ENCODE data around the gene ARF6. TPM values are rescaled to one million over a fixed set of nuclear protein-coding genes. Genes with fewer than 3 reads are reported as not detected.
"Not testable (repeated sequence)": the region's sequence is repeated elsewhere in the genome, so short reads cannot be mapped to it uniquely, and the experiment has no call there.

The ARF6 gene
- total and polyA plus RNA-seq, 7 experiments from 2014 or later = 61.9 to 173 (median 90.6) TPM

- no peaks in the 10 kb centered on the region for H3K27me3 Mint-ChIP-seq
- ATAC-seq (no peak), DNase-seq (no peak)
- no peak overlapping the region for H3K4me3 Mint-ChIP-seq
- Histone ChIP-seq H3K9me3 (ENCODE audit: control insufficient read depth in 2 of 3, low read length in 3 of 3) (no peaks in the 10 kb centered on the region), H3K27me3 (ENCODE audit: control insufficient read depth in 2 of 2, insufficient read depth in 2 of 2, low read length in 2 of 2) (no peaks in the 10 kb centered on the region), H3K4me3 (ENCODE audit: low read length) (no peak overlapping the region), H3K27ac (ENCODE audit: low read depth, low read length) (no peak overlapping the region), H3K4me1 (ENCODE audit: control insufficient read depth in 2 of 2, insufficient read depth in 2 of 2, low read length in 2 of 2) (peaks cover 8 to 13% of the 10 kb centered on the region in 2 donors), H3K36me3 (ENCODE audit: control insufficient read depth in 2 of 3, insufficient read depth in 3 of 3, low read length in 3 of 3) (no peaks in the 10 kb centered on the region)
- H3K4me1 Mint-ChIP-seq = peaks cover 11 to 36% (median 21%) of the 10 kb centered on the region in 7 donors
- no peak overlapping the region for H3K27ac Mint-ChIP-seq
- intact Hi-C loops (cut with micrococcal nuclease) = no loop called here
- ChIA-PET CTCF (no interaction called here), POLR2A (no interaction called here)
- H3K36me3 Mint-ChIP-seq = peaks cover 4 to 33% (median 11%) of the 10 kb centered on the region in 5 donors
- H3K9me3 Mint-ChIP-seq = peaks cover 0 to 14% (median 5%) of the 10 kb centered on the region in 11 donors
These were observed 42.6 kb downstream of the ARF6 start for GRCh38 chr14:49935526-49935925.

GRCh38 chr14:49936246-49936645 is 43.4 kb downstream of the ARF6 start:
- H3K27ac ChIP-seq (ENCODE audit: low read depth, low read length); H3K27me3 Mint-ChIP-seq; H3K4me3 ChIP-seq (ENCODE audit: low read length); H3K27me3 ChIP-seq (ENCODE audit: control insufficient read depth in 2 of 2, insufficient read depth in 2 of 2, low read length in 2 of 2); CTCF ChIA-PET; H3K9me3 ChIP-seq (ENCODE audit: control insufficient read depth in 2 of 3, low read length in 3 of 3); ATAC-seq; DNase-seq; H3K36me3 ChIP-seq (ENCODE audit: control insufficient read depth in 2 of 3, insufficient read depth in 3 of 3, low read length in 3 of 3); H3K4me3 Mint-ChIP-seq; intact Hi-C loops (cut with micrococcal nuclease): not testable (repeated sequence)
- peaks cover 0 to 15% (median 5%) of the 10 kb centered on the region in 11 donors for H3K9me3 Mint-ChIP-seq
- H3K4me1 ChIP-seq (ENCODE audit: control insufficient read depth in 2 of 2, insufficient read depth in 2 of 2, low read length in 2 of 2) = peaks cover 13 to 17% of the 10 kb centered on the region in 2 donors
- H3K27ac Mint-ChIP-seq = peak overlapping the region in 2 of 9 donors; percentile 4 to 66
- peaks cover 4 to 31% (median 11%) of the 10 kb centered on the region in 5 donors for H3K36me3 Mint-ChIP-seq
- peaks cover 11 to 40% (median 26%) of the 10 kb centered on the region in 7 donors for H3K4me1 Mint-ChIP-seq
- POLR2A ChIA-PET = interaction anchor here (1.0 kb wide), 1 partner anchor 9 kb away, joined by 3 read pairs; no protein-coding TSS in a partner anchor

GRCh38 chr14:49936882-49937281 is 44.0 kb downstream of the ARF6 start:
- CTCF ChIA-PET; intact Hi-C loops (cut with micrococcal nuclease); ATAC-seq; H3K27ac ChIP-seq (ENCODE audit: low read depth, low read length); H3K4me3 Mint-ChIP-seq; H3K36me3 ChIP-seq (ENCODE audit: control insufficient read depth in 2 of 3, insufficient read depth in 3 of 3, low read length in 3 of 3); H3K4me3 ChIP-seq (ENCODE audit: low read length); H3K9me3 ChIP-seq (ENCODE audit: control insufficient read depth in 2 of 3, low read length in 3 of 3); H3K27me3 Mint-ChIP-seq; DNase-seq; H3K27me3 ChIP-seq (ENCODE audit: control insufficient read depth in 2 of 2, insufficient read depth in 2 of 2, low read length in 2 of 2): not testable (repeated sequence)
- peak overlapping the region in 3 of 9 donors; percentile 4 to 84 (median 44) for H3K27ac Mint-ChIP-seq
- H3K36me3 Mint-ChIP-seq = peaks cover 4 to 32% (median 11%) of the 10 kb centered on the region in 5 donors
- peaks cover 0 to 16% (median 5%) of the 10 kb centered on the region in 11 donors for H3K9me3 Mint-ChIP-seq
- H3K4me1 ChIP-seq (ENCODE audit: control insufficient read depth in 2 of 2, insufficient read depth in 2 of 2, low read length in 2 of 2) = peaks cover 17 to 20% of the 10 kb centered on the region in 2 donors
- POLR2A ChIA-PET = interaction anchor here (1.0 kb wide), 1 partner anchor 10 kb away, joined by 3 read pairs; no protein-coding TSS in a partner anchor
- peaks cover 13 to 42% (median 32%) of the 10 kb centered on the region in 7 donors for H3K4me1 Mint-ChIP-seq

DNA sequence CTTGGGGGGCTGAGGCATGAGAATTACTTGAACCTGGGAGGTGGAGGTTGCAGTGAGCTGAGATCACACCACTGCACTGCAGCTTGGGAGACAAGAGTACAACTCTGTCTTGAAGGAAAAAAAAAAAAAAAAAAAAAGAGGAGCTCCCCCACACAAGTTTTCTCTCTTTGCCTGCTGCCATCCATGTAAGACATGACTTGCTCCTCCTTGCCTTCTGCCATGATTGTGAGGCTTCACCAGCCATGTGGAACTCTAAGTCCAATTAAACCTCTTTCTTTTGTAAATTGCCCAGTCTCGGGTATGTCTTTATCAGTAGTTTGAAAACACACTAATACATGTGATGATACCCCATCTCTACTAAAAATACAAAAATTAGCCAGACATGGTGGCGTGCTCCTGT is 46.3 kb downstream of the ARF6 start:
- ATAC-seq; H3K36me3 ChIP-seq (ENCODE audit: control insufficient read depth in 2 of 3, insufficient read depth in 3 of 3, low read length in 3 of 3); H3K4me3 ChIP-seq (ENCODE audit: low read length); H3K27me3 Mint-ChIP-seq; H3K27ac ChIP-seq (ENCODE audit: low read depth, low read length); H3K9me3 ChIP-seq (ENCODE audit: control insufficient read depth in 2 of 3, low read length in 3 of 3); H3K27me3 ChIP-seq (ENCODE audit: control insufficient read depth in 2 of 2, insufficient read depth in 2 of 2, low read length in 2 of 2); DNase-seq; intact Hi-C loops (cut with micrococcal nuclease): not testable (repeated sequence)
- peaks cover 12 to 43% (median 20%) of the 10 kb centered on the region in 5 donors for H3K36me3 Mint-ChIP-seq
- POLR2A ChIA-PET = interaction anchor here (0.6 to 16.2 kb wide), 8 partner anchors 9 to 115 kb away, joined by 3 to 214 read pairs (median 3); no protein-coding TSS in a partner anchor
- peak overlapping the region in 6 of 9 donors; percentile 11 to 87 (median 50) for H3K27ac Mint-ChIP-seq
- CTCF ChIA-PET = interaction anchor here (0.8 to 1.2 kb wide), 2 partner anchors 34 to 87 kb away, joined by 3 to 5 read pairs; partner anchors contain the start of gene NEMF
- H3K9me3 Mint-ChIP-seq = peaks cover 2 to 31% (median 12%) of the 10 kb centered on the region in 11 donors
- H3K4me1 Mint-ChIP-seq = peaks cover 11 to 54% (median 52%) of the 10 kb centered on the region in 7 donors
- peak overlapping the region in 4 of 10 donors; percentile 18 to 71 (median 39) for H3K4me3 Mint-ChIP-seq
- H3K4me1 ChIP-seq (ENCODE audit: control insufficient read depth in 2 of 2, insufficient read depth in 2 of 2, low read length in 2 of 2) = peaks cover 20 to 24% of the 10 kb centered on the region in 2 donors

DNA sequence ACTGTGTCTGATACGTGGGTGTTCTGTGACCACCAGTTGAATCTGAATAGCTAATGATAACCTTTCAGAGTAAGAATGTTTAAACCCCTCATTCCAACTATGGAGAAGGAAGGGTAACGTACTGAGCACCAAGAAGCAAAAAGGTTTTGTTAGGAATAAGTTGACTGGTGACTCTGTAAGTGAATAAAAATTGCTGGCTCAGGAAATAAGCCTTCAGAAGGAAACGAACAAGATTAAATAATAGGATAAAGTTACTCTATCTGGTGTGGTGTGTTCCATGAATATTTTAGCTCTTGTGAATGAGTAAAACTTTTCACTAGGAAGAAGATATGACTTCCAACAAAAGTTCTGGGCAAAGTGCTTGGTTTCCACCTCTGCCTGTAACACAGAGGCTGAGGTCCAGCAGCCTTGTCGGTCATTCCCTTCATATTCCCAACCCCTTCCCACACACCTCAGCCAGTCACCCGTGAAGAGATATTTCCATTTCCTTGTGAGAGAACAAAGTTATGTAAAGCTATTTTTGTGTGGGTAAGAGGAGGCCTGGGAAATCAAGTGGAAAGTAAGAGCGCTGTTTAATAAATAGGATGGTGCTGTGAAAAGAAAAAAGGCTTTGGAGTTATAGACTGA is 47.1 kb downstream of the ARF6 start:
- DNase-seq (no peak), ATAC-seq (no peak)
- peak overlapping the region; percentile 39 for H3K27ac ChIP-seq (ENCODE audit: low read depth, low read length)
- Mint-ChIP-seq H3K4me3 (peak overlapping the region; percentile 44 to 71 (median 58)), H3K27me3 (no peaks in the 10 kb centered on the region), H3K9me3 (peaks cover 2 to 31% (median 12%) of the 10 kb centered on the region in 11 donors), H3K36me3 (peaks cover 12 to 43% (median 20%) of the 10 kb centered on the region in 5 donors), H3K4me1 (peaks cover 14 to 61% (median 50%) of the 10 kb centered on the region in 7 donors), H3K27ac (peak overlapping the region in 8 of 9 donors; percentile 56 to 90 (median 85))
- H3K27me3 ChIP-seq (ENCODE audit: control insufficient read depth in 2 of 2, insufficient read depth in 2 of 2, low read length in 2 of 2) = no peaks in the 10 kb centered on the region
- POLR2A ChIA-PET = interaction anchor here (0.6 to 16.2 kb wide), 18 partner anchors 9 to 122 kb away, joined by 3 to 214 read pairs (median 3); partner anchors contain the start of gene ARF6
- H3K4me1 ChIP-seq (ENCODE audit: control insufficient read depth in 2 of 2, insufficient read depth in 2 of 2, low read length in 2 of 2) = peaks cover 22 to 27% of the 10 kb centered on the region in 2 donors
- CTCF ChIA-PET = interaction anchor here (0.6 to 2.2 kb wide), 11 partner anchors 13 to 122 kb away, joined by 3 to 9 read pairs (median 3); partner anchors contain the start of gene NEMF
- no peaks in the 10 kb centered on the region for H3K9me3 ChIP-seq (ENCODE audit: control insufficient read depth in 2 of 3, low read length in 3 of 3)
- intact Hi-C loops (cut with micrococcal nuclease) = loop anchor here (2.0 kb wide), 4 partner anchors 13 to 47 kb away; partner anchors contain the start of gene ARF6 (in 1 of the 2)
- H3K4me3 ChIP-seq (ENCODE audit: low read length) = peak overlapping the region; percentile 24
- H3K36me3 ChIP-seq (ENCODE audit: control insufficient read depth in 2 of 3, insufficient read depth in 3 of 3, low read length in 3 of 3) = no peaks in the 10 kb centered on the region

DNA sequence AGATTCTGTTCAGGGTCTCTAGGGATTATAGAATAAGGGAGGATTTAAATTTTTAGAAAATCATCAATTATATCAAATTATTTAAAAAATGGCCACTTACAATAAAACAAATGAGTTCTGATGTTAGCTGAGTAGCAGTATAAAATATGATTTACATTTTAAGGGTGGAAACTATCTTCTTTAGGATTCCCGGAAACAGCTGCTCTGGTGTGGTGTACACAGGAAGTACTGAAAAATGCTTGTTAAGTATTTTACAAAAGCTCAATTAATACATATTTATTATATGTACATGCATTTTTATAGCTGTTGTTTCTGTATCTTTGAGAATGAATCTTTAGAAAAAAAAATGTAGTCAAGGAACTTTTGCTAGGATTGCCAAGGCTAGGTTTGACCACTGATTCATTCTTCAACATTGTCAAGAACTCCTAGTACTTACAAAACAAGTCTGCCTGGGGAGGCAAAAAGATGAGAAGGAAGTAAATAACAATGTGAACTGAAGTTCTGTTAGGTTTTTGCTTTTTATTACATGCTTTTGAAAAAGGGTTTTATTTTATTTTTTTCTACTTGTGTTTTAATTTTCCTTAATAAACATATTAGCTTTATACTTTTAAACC is 48.0 kb downstream of the ARF6 start:
- CTCF ChIA-PET = interaction anchor here (0.7 to 2.2 kb wide), 12 partner anchors 30 to 871 kb away, joined by 3 to 9 read pairs (median 4); partner anchors contain the start of gene NEMF
- DNase-seq (peak in 6 of 9 donors; percentile 25 to 63 (median 46)), ATAC-seq (peak; percentile 64)
- Mint-ChIP-seq H3K4me1 (peaks cover 20 to 71% (median 59%) of the 10 kb centered on the region in 7 donors), H3K36me3 (peaks cover 12 to 43% (median 20%) of the 10 kb centered on the region in 5 donors), H3K27ac (peak overlapping the region; percentile 27 to 90 (median 85)), H3K4me3 (peak overlapping the region in 9 of 10 donors; percentile 18 to 72 (median 66)), H3K9me3 (peaks cover 2 to 31% (median 12%) of the 10 kb centered on the region in 11 donors), H3K27me3 (no peaks in the 10 kb centered on the region)
- intact Hi-C loops (cut with micrococcal nuclease) = loop anchor here (2.0 kb wide), 4 partner anchors 14 to 48 kb away; partner anchors contain the start of gene ARF6 (in 1 of the 2)
- POLR2A ChIA-PET = interaction anchor here (0.6 to 16.2 kb wide), 19 partner anchors 8 to 141 kb away, joined by 3 to 214 read pairs (median 3); partner anchors contain the start of gene ARF6
- H3K4me1 ChIP-seq (ENCODE audit: control insufficient read depth in 2 of 2, insufficient read depth in 2 of 2, low read length in 2 of 2) = peaks cover 31 to 36% of the 10 kb centered on the region in 2 donors
- no peaks in the 10 kb centered on the region for H3K27me3 ChIP-seq (ENCODE audit: control insufficient read depth in 2 of 2, insufficient read depth in 2 of 2, low read length in 2 of 2)
- no peaks in the 10 kb centered on the region for H3K9me3 ChIP-seq (ENCODE audit: control insufficient read depth in 2 of 3, low read length in 3 of 3)
- no peaks in the 10 kb centered on the region for H3K36me3 ChIP-seq (ENCODE audit: control insufficient read depth in 2 of 3, insufficient read depth in 3 of 3, low read length in 3 of 3)
- H3K4me3 ChIP-seq (ENCODE audit: low read length) = peak overlapping the region; percentile 24
- peak overlapping the region; percentile 39 for H3K27ac ChIP-seq (ENCODE audit: low read depth, low read length)

Measured in naive thymus-derived CD4-positive, alpha-beta T cell (primary cell).